Stimulated activated CD4-positive, alpha-beta T cell treated with anti-CD3 and anti-CD28 coated beads, TNF-alpha, amount 100 ng/mL, for 48 hours (primary cell): ENCODE data around the gene OSBPL6.

Experiments used
- DNase-seq, 3 donors: peaks; one replicate each; pipeline ENCODE4 v3.0.0-alpha.2; 2020; ENCODE audit warnings: low read depth in 3 of 3

The OSBPL6 gene

GRCh38 chr2:178238750-178239149, 44.4 kb downstream of the OSBPL6 start:
- DNase-seq, result no peak

- no peak for DNase-seq
Observed at GRCh38 chr2:178241844-178242551, 47.7 kb downstream of the OSBPL6 start.

- no peak for DNase-seq
Observed at GRCh38 chr2:178242552-178242883, 48.2 kb downstream of the OSBPL6 start.

- no peak for DNase-seq
Observed at GRCh38 chr2:178243961-178244360, 49.6 kb downstream of the OSBPL6 start.

- no peak for DNase-seq
Observed at GRCh38 chr2:178244777-178245176, 50.5 kb downstream of the OSBPL6 start.

- no peak for DNase-seq
Observed at GRCh38 chr2:178246696-178247095, 52.4 kb downstream of the OSBPL6 start.

- no peak for DNase-seq
Observed at GRCh38 chr2:178247250-178247649, 52.9 kb downstream of the OSBPL6 start.

GRCh38 chr2:178250429-178250828, 56.1 kb downstream of the OSBPL6 start:
- DNase-seq, result no peak

GRCh38 chr2:178251151-178251955, 57.0 kb downstream of the OSBPL6 start:
- no peak for DNase-seq

- DNase-seq, result no peak
Observed at GRCh38 chr2:178256382-178257042, 62.2 kb downstream of the OSBPL6 start.

GRCh38 chr2:178257127-178257526, 62.8 kb downstream of the OSBPL6 start:
- DNase-seq, result no peak

GRCh38 chr2:178258916-178259315, 64.6 kb downstream of the OSBPL6 start:
- DNase-seq, result no peak

GRCh38 chr2:178263159-178263860, 69.0 kb downstream of the OSBPL6 start:
- DNase-seq, result no peak

GRCh38 chr2:178264211-178264610, 69.9 kb downstream of the OSBPL6 start:
- no peak for DNase-seq

- DNase-seq, result no peak
Observed at GRCh38 chr2:178265851-178266250, 71.5 kb downstream of the OSBPL6 start.

GRCh38 chr2:178266445-178266844, 72.1 kb downstream of the OSBPL6 start:
- DNase-seq, result no peak

- no peak for DNase-seq
Observed at GRCh38 chr2:178267660-178268059, 73.3 kb downstream of the OSBPL6 start.

GRCh38 chr2:178268435-178268834, 74.1 kb downstream of the OSBPL6 start:
- no peak for DNase-seq

GRCh38 chr2:178269438-178270224, 75.3 kb downstream of the OSBPL6 start:
- no peak for DNase-seq

GRCh38 chr2:178270338-178270737, 76.0 kb downstream of the OSBPL6 start:
- DNase-seq, result no peak

GRCh38 chr2:178271094-178271493, 76.8 kb downstream of the OSBPL6 start:
- DNase-seq, result no peak
